Stimulated activated naive CD8-positive, alpha-beta T cell treated with anti-CD3 and anti-CD28 coated beads, Interleukin-15, amount 100 ng/mL, for 72 hours (primary cell): ENCODE results near the gene ORC6.

Experiments used
- ATAC-seq: fragments of 150-1000 bp; cut with Tn5 transposase; 2 replicates; pipeline ENCODE4 v1.10.0; 2021; ENCODE audit warnings: mild to moderate bottlenecking, moderate library complexity
- DNase-seq, 2 donors: peaks; one replicate each; pipeline ENCODE4 v3.0.0; 2021 to 2022
- H3K27ac Mint-ChIP-seq, 2 donors: one replicate each; pipeline ENCODE4 v1.8.0; 2022; ENCODE audit warnings: mild to moderate bottlenecking in 2 of 2, mixed read lengths in 2 of 2, moderate library complexity in 2 of 2
- H3K27me3 Mint-ChIP-seq: one replicate; pipeline ENCODE4 v1.8.0; 2022; ENCODE audit warnings: mixed read lengths
- H3K4me1 Mint-ChIP-seq: one replicate; pipeline ENCODE4 v1.8.0; 2022; ENCODE audit warnings: mild to moderate bottlenecking, mixed read lengths
- H3K4me3 Mint-ChIP-seq, 2 donors: one replicate each; pipeline ENCODE4 v1.8.0; 2022; ENCODE audit warnings: mild to moderate bottlenecking in 2 of 2, mixed read lengths in 2 of 2, moderate library complexity in 1 of 2
- H3K9me3 Mint-ChIP-seq, 2 donors: one replicate each; pipeline ENCODE4 v1.8.0; 2022; ENCODE audit warnings: mixed read lengths in 2 of 2

The ORC6 gene

GRCh38 chr16:46737621-46738214 is 48.3 kb downstream of the ORC6 start:
- H3K27me3 Mint-ChIP-seq, result no peaks in the 10 kb centered on the region
- no peaks in the 10 kb centered on the region for H3K9me3 Mint-ChIP-seq
- no peak overlapping the region for H3K27ac Mint-ChIP-seq
- H3K4me1 Mint-ChIP-seq, result no peaks in the 10 kb centered on the region
- no peak overlapping the region for H3K4me3 Mint-ChIP-seq
- no peak for DNase-seq
- ATAC-seq, result no peak

- no peak overlapping the region for H3K4me3 Mint-ChIP-seq
- H3K27ac Mint-ChIP-seq, result no peak overlapping the region
- H3K4me1 Mint-ChIP-seq, result peaks cover 9% of the 10 kb centered on the region
- H3K9me3 Mint-ChIP-seq, result no peaks in the 10 kb centered on the region
- ATAC-seq, result no peak
- no peak for DNase-seq
- no peaks in the 10 kb centered on the region for H3K27me3 Mint-ChIP-seq
These were observed 50.5 kb downstream of the ORC6 start for GRCh38 chr16:46739934-46740333.

DNA sequence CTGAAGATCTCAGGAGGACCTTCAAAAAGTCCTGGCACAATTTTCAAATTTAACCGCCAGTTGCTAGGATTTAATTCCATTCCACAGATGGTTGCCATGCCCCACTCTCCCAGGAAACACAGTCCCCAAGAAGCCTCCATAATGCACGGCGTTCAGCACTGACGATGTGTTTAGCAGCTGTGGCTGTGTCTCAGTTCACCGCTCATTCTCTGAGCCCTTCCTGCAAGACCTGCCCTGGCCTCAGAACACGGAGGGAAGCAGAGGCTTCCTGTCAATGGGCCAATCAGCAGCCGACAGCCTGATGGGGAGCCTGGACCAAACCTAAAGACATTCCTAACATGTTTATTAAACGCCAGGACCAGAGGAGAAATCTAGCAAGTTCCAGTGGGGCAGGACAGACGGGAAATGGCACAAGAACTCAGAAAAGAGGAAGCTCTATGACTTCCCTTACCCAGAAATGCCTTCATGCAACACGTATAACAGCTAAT is 53.8 kb downstream of the ORC6 start:
- no peak for DNase-seq
- Mint-ChIP-seq H3K27me3 (no peaks in the 10 kb centered on the region), H3K27ac (peak overlapping the region in 1 of 2 donors; percentile 35), H3K9me3 (no peaks in the 10 kb centered on the region), H3K4me3 (peak overlapping the region in 1 of 2 donors; percentile 33), H3K4me1 (peaks cover 9% of the 10 kb centered on the region)
- ATAC-seq, result peak; percentile 49

DNA sequence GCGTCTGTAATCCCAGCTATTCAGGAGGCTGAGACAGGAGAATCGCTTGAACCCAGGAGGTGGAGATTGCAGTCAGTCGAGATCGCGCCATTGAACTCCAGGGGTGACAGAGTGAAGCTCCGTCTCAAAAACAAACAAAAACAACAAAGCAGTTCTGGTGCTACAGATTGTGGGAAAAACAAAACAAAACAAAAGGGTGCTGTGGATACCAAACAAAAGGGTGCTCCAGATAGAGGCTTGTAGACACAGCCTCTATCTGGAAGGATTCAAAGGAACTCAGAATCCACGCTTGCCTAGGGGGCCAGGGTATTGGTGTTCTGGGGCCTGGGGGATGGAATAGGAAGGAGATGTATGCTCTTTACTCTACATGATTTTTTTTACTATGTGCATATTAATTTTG is 56.2 kb downstream of the ORC6 start:
- Mint-ChIP-seq H3K4me3 (no peak overlapping the region), H3K27ac (no peak overlapping the region), H3K9me3 (no peaks in the 10 kb centered on the region), H3K27me3 (no peaks in the 10 kb centered on the region), H3K4me1 (peaks cover 9% of the 10 kb centered on the region)
- no peak for ATAC-seq
- no peak for DNase-seq

DNA sequence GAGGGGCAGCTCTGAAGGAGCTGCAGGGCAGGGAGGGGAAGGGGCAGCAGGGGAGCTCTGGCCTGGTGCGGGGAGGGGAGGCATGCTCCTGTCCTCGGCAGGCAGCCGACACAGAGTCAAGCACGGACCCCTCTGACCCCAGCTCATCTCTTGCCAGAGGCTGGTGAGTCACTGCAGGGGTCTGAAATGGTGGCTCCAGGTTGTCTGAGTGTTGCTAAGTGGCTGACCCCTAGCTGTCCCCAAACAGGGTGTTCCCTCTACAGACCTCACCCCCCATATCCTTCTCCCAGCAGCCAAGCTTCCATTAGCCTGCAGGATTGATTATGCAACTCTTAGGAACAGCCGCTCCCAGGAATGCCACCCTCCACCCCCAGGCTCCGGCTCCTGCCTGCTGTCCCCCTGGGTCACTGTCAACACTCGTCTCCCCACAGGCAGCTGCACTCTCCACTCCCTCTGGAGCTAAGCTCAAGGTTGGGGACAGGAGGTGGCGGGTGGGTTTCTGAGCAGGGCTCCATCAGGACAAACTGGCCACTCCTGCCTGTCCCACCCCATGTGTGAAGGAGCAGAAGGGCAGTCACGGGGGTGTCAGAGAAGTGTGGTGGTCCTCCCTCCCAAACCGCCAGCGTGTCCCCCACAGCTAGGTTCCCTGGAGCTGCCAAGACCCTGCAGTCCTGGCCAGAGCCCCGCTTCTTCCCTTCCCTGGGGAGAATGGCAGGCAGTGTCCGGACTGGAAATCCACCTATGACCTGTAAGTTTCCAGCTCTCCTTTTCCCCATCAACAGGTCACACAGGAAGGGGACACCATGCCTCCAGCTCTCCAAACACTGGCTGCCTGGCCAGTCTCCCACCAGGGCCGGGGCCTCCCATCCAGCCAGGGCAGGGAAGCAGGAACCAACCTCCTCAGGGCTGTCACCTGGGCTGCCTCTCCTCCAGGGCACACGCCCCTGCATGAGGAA is 57.6 kb downstream of the ORC6 start:
- ATAC-seq, result no peak
- Mint-ChIP-seq H3K27me3 (no peaks in the 10 kb centered on the region), H3K27ac (no peak overlapping the region), H3K4me3 (no peak overlapping the region), H3K9me3 (no peaks in the 10 kb centered on the region), H3K4me1 (peaks cover 9% of the 10 kb centered on the region)
- DNase-seq, result no peak
